NCI-H345 treated with DMSO at 0.1 percent for 48 hours (cell line): ENCODE results near the gene PTPRE.

Experiments
- DNase-seq: peaks from one replicate; lab custom pipeline; 2025; ENCODE audit not compliant: unreplicated experiment; lab: John Stamatoyannopoulos, UW

Gene PTPRE

GRCh38 chr10:127997271-127997670 lies 90.4 kb downstream of the PTPRE start:
- DNase-seq = no peak

- DNase-seq = no peak
These were observed 91.0 kb downstream of the PTPRE start for GRCh38 chr10:127997937-127998336.

- no peak for DNase-seq
These were observed 91.7 kb downstream of the PTPRE start for GRCh38 chr10:127998501-127999144.

- no peak for DNase-seq
These were observed 92.6 kb downstream of the PTPRE start for GRCh38 chr10:127999297-128000129.

- no peak for DNase-seq
These were observed 93.8 kb downstream of the PTPRE start for GRCh38 chr10:128000471-128001362.

- no peak for DNase-seq
These were observed 94.5 kb downstream of the PTPRE start for GRCh38 chr10:128001363-128001745.

GRCh38 chr10:128001849-128002248 lies 94.9 kb downstream of the PTPRE start:
- no peak for DNase-seq

GRCh38 chr10:128003521-128003920 lies 96.6 kb downstream of the PTPRE start:
- no peak for DNase-seq

- no peak for DNase-seq
These were observed 99.0 kb downstream of the PTPRE start for GRCh38 chr10:128005858-128006257.

GRCh38 chr10:128007056-128007455 lies 100.2 kb downstream of the PTPRE start:
- no peak for DNase-seq

GRCh38 chr10:128007971-128008370 lies 101.1 kb downstream of the PTPRE start:
- no peak for DNase-seq

- no peak for DNase-seq
These were observed 101.8 kb downstream of the PTPRE start for GRCh38 chr10:128008521-128009250.

GRCh38 chr10:128009372-128010126 lies 102.6 kb downstream of the PTPRE start:
- no peak for DNase-seq

GRCh38 chr10:128011059-128011979 lies 104.4 kb downstream of the PTPRE start:
- DNase-seq = peak; percentile 50

GRCh38 chr10:128013626-128014025 lies 106.7 kb downstream of the PTPRE start:
- no peak for DNase-seq

- no peak for DNase-seq
These were observed 107.3 kb downstream of the PTPRE start for GRCh38 chr10:128014236-128014635.

- no peak for DNase-seq
These were observed 109.6 kb downstream of the PTPRE start for GRCh38 chr10:128016423-128017060.

GRCh38 chr10:128017822-128018221 lies 110.9 kb downstream of the PTPRE start:
- DNase-seq = no peak

GRCh38 chr10:128018236-128018635 lies 111.3 kb downstream of the PTPRE start:
- DNase-seq = no peak
